COLO829 (cell line): ENCODE data around the gene CPT1B.
"Not testable (repeated sequence)": the region's sequence is repeated elsewhere in the genome, so short reads cannot be mapped to it uniquely, and the experiment has no call there.

ENCODE experiments used
- DNase-seq: peaks from one replicate; pipeline ENCODE4 v3.0.0; 2012; ENCODE audit warnings: low spot score

CPT1B gene

GRCh38 chr22:50577987-50578775 is at the start of gene CPT1B:
TSS of gene CPT1B (minus strand) at chr22:50578427. CDS start at chr22:50577915, 512 bp downstream.
- no peak for DNase-seq

GRCh38 chr22:50626850-50627641 is 48.8 kb upstream of the CPT1B start:
- no peak for DNase-seq

GRCh38 chr22:50626314-50626849 is 48.2 kb upstream of the CPT1B start:
- no peak for DNase-seq

- DNase-seq = no peak
These were observed 47.5 kb upstream of the CPT1B start for GRCh38 chr22:50625568-50626313.

GRCh38 chr22:50625131-50625567 is 46.9 kb upstream of the CPT1B start:
- no peak for DNase-seq

- no peak for DNase-seq
These were observed 46.3 kb upstream of the CPT1B start for GRCh38 chr22:50624347-50625130.

- DNase-seq = no peak
These were observed 44.6 kb upstream of the CPT1B start for GRCh38 chr22:50622723-50623327.

- no peak for DNase-seq
These were observed 43.9 kb upstream of the CPT1B start for GRCh38 chr22:50621948-50622722.

- DNase-seq = no peak
These were observed 43.2 kb upstream of the CPT1B start for GRCh38 chr22:50621356-50621880.

- DNase-seq = no peak
These were observed 42.5 kb upstream of the CPT1B start for GRCh38 chr22:50620593-50621355.

GRCh38 chr22:50614296-50614695 is 36.1 kb upstream of the CPT1B start:
- DNase-seq = not testable (repeated sequence)

GRCh38 chr22:50613291-50613981 is 35.2 kb upstream of the CPT1B start:
- DNase-seq = no peak

- no peak for DNase-seq
These were observed 34.4 kb upstream of the CPT1B start for GRCh38 chr22:50612528-50613221.

GRCh38 chr22:50612168-50612527 is 33.9 kb upstream of the CPT1B start:
- DNase-seq = no peak

- DNase-seq = no peak
These were observed 33.3 kb upstream of the CPT1B start for GRCh38 chr22:50611341-50612060.

- DNase-seq = no peak
These were observed 32.4 kb upstream of the CPT1B start for GRCh38 chr22:50610581-50610980.

- no peak for DNase-seq
These were observed 31.8 kb upstream of the CPT1B start for GRCh38 chr22:50610041-50610451.
